Mesendoderm (in vitro differentiated cells): ENCODE measurements around the gene SEC23IP.

Experiments
- DNase-seq: peaks from one replicate; pipeline ENCODE4 v3.0.0; 2013
- H2AK5ac ChIP-seq: 2 replicates; pipeline ENCODE4 v1.6.1; 2013; ENCODE audit warnings: low read length, inconsistent platforms
- H2BK120ac ChIP-seq: 2 replicates; pipeline ENCODE4 v1.6.1; 2013; ENCODE audit warnings: low read depth, mild to moderate bottlenecking, low read length, moderate library complexity, mixed read lengths
- H2BK15ac ChIP-seq: replicated peaks from 2 replicates; pipeline ENCODE4 v1.6.1; 2013; ENCODE audit warnings: low read depth, mild to moderate bottlenecking, moderate library complexity
- H2BK5ac ChIP-seq: 2 replicates; pipeline ENCODE4 v1.6.1; 2013; ENCODE audit warnings: low read length, inconsistent platforms
- H3K18ac ChIP-seq: 2 replicates; pipeline ENCODE4 v1.6.1; 2013; ENCODE audit warnings: mild to moderate bottlenecking, low read length, mixed read lengths
- H3K23ac ChIP-seq: one replicate; pipeline ENCODE4 v1.6.1; 2013; ENCODE audit warnings: low read length
- H3K27ac ChIP-seq: 2 replicates; pipeline ENCODE4 v1.5.1; 2013; ENCODE audit warnings: low read depth, mild to moderate bottlenecking, inconsistent platforms, low read length, moderate library complexity
- H3K27me3 ChIP-seq: 2 replicates; pipeline ENCODE4 v1.6.1; 2013; ENCODE audit warnings: low read length, control low read depth, mild to moderate bottlenecking, inconsistent platforms; ENCODE audit not compliant: insufficient read depth, poor library complexity
- H3K36me3 ChIP-seq: 2 replicates; pipeline ENCODE4 v1.6.1; 2013; ENCODE audit warnings: low read length, inconsistent platforms; ENCODE audit not compliant: control insufficient read depth, insufficient read depth
- H3K4ac ChIP-seq: one replicate; pipeline ENCODE4 v1.6.1; 2013; ENCODE audit warnings: low read depth, mild to moderate bottlenecking, low read length, moderate library complexity
- H3K4me1 ChIP-seq: 2 replicates; pipeline ENCODE4 v1.6.1; 2013; ENCODE audit warnings: low read depth, low read length, inconsistent platforms; ENCODE audit not compliant: control insufficient read depth
- H3K4me2 ChIP-seq: 2 replicates; pipeline ENCODE4 v1.6.1; 2013; ENCODE audit warnings: low read length
- H3K4me3 ChIP-seq: 2 replicates; pipeline ENCODE4 v1.5.1; 2013; ENCODE audit warnings: mild to moderate bottlenecking, low read length
- H3K56ac ChIP-seq: one replicate; pipeline ENCODE4 v1.6.1; 2013; ENCODE audit warnings: low read length
- H3K79me1 ChIP-seq: 2 replicates; pipeline ENCODE4 v1.6.1; 2013; ENCODE audit warnings: low read length, inconsistent platforms
- H3K79me2 ChIP-seq: 2 replicates; pipeline ENCODE4 v1.6.1; 2013; ENCODE audit warnings: mild to moderate bottlenecking, low read length; ENCODE audit not compliant: control insufficient read depth, insufficient read depth
- H3K9ac ChIP-seq: 2 replicates; pipeline ENCODE4 v1.6.1; 2013; ENCODE audit warnings: low read length, inconsistent platforms
- H4K5ac ChIP-seq: one replicate; pipeline ENCODE4 v1.6.1; 2013; ENCODE audit warnings: low read length
- H4K8ac ChIP-seq: one replicate; pipeline ENCODE4 v1.6.1; 2013; ENCODE audit warnings: low read depth, mild to moderate bottlenecking, control low read depth, low read length, moderate library complexity
- WGBS: extraction: QIAGEN DNeasy Blood & Tissue Kit; methylation state at CpG from one replicate; pipeline ENCODE4 v1.1.7; 2013; ENCODE audit warnings: low lambda C conversion rate, missing lambda C conversion rate; ENCODE audit not compliant: insufficient coverage; ENCODE audit errors: extremely low coverage; 5-methylcytosine and 5-hydroxymethylcytosine counted together

SEC23IP gene

DNA sequence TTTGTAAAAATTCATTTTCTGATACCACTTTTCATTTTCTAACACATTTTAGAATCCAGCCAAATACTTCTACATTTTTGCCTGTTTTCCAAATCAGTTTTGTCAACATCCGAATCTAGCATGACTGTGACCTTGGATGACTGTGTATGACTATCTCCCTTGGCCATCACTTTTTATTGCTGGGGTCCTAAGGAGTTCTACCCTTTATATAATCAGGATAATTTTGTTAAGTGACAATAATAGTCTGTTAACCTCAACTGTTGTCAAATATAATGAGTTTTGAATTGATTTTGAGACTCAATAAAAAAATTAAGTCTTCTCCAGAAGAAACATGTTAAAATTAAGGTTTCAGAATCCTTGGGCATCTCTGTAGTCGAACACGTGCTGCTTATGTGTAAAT lies 53.3 kb downstream of the SEC23IP start:
- Histone ChIP-seq H3K4me1 (no peaks in the 10 kb centered on the region), H3K79me1 (no peaks in the 10 kb centered on the region), H2AK5ac (no peak overlapping the region), H3K27ac (no peak overlapping the region), H3K56ac (no peak overlapping the region), H2BK120ac (no peak overlapping the region), H3K4me2 (no peak overlapping the region), H3K9ac (no peak overlapping the region), H3K4me3 (no peak overlapping the region), H3K23ac (no peak overlapping the region), H2BK15ac (no peak overlapping the region), H3K79me2 (no peaks in the 10 kb centered on the region), H3K18ac (no peak overlapping the region), H4K5ac (no peak overlapping the region), H2BK5ac (no peak overlapping the region), H4K8ac (no peak overlapping the region), H3K4ac (no peak overlapping the region), H3K36me3 (peaks cover 5% of the 10 kb centered on the region), H3K27me3 (no peaks in the 10 kb centered on the region)
- DNase-seq: no peak
- no CpG with 5 or more reads among the region's 3 CpGs for WGBS

DNA sequence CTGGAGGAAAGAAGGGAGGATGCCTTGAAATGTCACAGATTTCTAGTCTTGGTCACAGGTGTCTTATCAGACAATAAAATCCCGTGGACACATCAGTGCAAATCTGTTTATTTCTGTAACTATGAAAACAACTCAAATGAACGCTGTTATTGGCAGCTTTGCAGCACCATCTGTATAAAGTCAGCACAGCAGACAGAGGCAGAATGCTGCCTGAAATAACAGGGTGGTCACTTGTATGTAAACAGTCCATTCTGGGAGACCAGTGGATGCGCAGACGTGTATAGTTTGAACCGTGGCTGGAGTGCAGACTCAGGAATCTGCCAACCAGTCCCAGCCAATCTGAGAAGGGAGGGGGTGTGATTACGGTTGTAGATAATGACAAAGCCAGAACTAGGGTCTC lies 54.8 kb downstream of the SEC23IP start:
- peaks cover 3% of the 10 kb centered on the region for H3K36me3 ChIP-seq
- no peak overlapping the region for H3K18ac ChIP-seq
- H3K4me1 ChIP-seq: no peaks in the 10 kb centered on the region
- H2BK120ac ChIP-seq: no peak overlapping the region
- no peak overlapping the region for H3K4ac ChIP-seq
- no peak overlapping the region for H2BK15ac ChIP-seq
- no peak overlapping the region for H4K8ac ChIP-seq
- no peak overlapping the region for H4K5ac ChIP-seq
- DNase-seq: no peak
- no peak overlapping the region for H2BK5ac ChIP-seq
- WGBS: no CpG with 5 or more reads among the region's 6 CpGs
- H3K4me2 ChIP-seq: no peak overlapping the region
- no peak overlapping the region for H3K27ac ChIP-seq
- no peak overlapping the region for H3K56ac ChIP-seq
- no peak overlapping the region for H3K23ac ChIP-seq
- H3K9ac ChIP-seq: no peak overlapping the region
- H3K79me1 ChIP-seq: no peaks in the 10 kb centered on the region
- H3K79me2 ChIP-seq: no peaks in the 10 kb centered on the region
- no peak overlapping the region for H3K4me3 ChIP-seq
- H2AK5ac ChIP-seq: no peak overlapping the region
- H3K27me3 ChIP-seq: no peaks in the 10 kb centered on the region

DNA sequence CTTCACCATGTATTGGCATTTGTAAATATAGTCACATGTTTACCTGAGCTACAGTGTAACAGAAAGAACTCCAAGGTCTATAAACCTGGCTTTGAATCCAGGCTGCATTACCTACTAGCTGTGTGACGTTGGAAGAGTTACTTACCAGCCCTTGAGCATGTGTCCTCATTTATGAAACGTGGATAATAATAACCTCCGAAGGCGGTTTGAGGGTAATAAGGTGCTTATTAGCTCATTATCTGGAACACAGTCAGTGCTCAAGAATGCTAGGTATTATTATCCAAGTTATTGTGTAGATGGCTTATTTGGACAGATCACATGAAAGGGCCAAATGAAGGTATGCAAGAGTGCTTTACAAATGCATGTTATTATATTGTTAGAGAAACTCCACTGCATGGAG lies 64.9 kb downstream of the SEC23IP start:
- H3K56ac ChIP-seq: no peak overlapping the region
- no peak overlapping the region for H3K27ac ChIP-seq
- no peak overlapping the region for H3K4ac ChIP-seq
- H3K4me1 ChIP-seq: no peaks in the 10 kb centered on the region
- H3K4me3 ChIP-seq: no peak overlapping the region
- no peaks in the 10 kb centered on the region for H3K79me1 ChIP-seq
- H3K36me3 ChIP-seq: no peaks in the 10 kb centered on the region
- H3K4me2 ChIP-seq: no peak overlapping the region
- H2BK120ac ChIP-seq: no peak overlapping the region
- no peak overlapping the region for H3K18ac ChIP-seq
- no CpG with 5 or more reads among the region's 4 CpGs for WGBS
- H3K9ac ChIP-seq: no peak overlapping the region
- no peak overlapping the region for H2BK15ac ChIP-seq
- H3K27me3 ChIP-seq: no peaks in the 10 kb centered on the region
- H4K5ac ChIP-seq: no peak overlapping the region
- no peak overlapping the region for H3K23ac ChIP-seq
- H4K8ac ChIP-seq: no peak overlapping the region
- H2BK5ac ChIP-seq: no peak overlapping the region
- no peak for DNase-seq
- H2AK5ac ChIP-seq: no peak overlapping the region
- H3K79me2 ChIP-seq: no peaks in the 10 kb centered on the region

DNA sequence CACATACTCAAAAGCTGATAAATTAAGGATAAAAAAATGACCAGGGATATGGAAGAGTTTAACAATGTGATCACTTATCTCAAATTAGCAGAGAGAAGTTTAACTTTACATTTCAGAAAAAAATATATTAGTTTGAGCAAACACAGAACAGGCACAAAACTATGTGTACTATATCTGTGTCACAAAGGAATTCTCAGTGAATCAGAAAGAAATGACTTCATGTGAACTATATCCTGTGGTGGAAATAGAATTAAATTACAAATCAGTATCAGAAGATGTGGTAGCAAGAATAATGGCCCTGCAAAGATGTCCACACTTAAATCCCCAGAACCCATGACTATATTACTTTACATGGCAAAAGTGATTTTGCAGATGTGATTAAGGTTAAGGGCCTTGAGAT lies 70.3 kb downstream of the SEC23IP start:
- H4K8ac ChIP-seq: no peak overlapping the region
- H2BK15ac ChIP-seq: no peak overlapping the region
- H3K23ac ChIP-seq: no peak overlapping the region
- no peaks in the 10 kb centered on the region for H3K27me3 ChIP-seq
- H3K18ac ChIP-seq: no peak overlapping the region
- no peak overlapping the region for H3K4ac ChIP-seq
- no peak overlapping the region for H3K56ac ChIP-seq
- no peak overlapping the region for H2AK5ac ChIP-seq
- no peaks in the 10 kb centered on the region for H3K36me3 ChIP-seq
- no peak overlapping the region for H3K4me3 ChIP-seq
- H3K9ac ChIP-seq: no peak overlapping the region
- no peak overlapping the region for H3K4me2 ChIP-seq
- no peak overlapping the region for H2BK120ac ChIP-seq
- H4K5ac ChIP-seq: no peak overlapping the region
- H3K27ac ChIP-seq: no peak overlapping the region
- no peaks in the 10 kb centered on the region for H3K79me2 ChIP-seq
- no peaks in the 10 kb centered on the region for H3K79me1 ChIP-seq
- no peaks in the 10 kb centered on the region for H3K4me1 ChIP-seq
- H2BK5ac ChIP-seq: no peak overlapping the region
- DNase-seq: no peak

DNA sequence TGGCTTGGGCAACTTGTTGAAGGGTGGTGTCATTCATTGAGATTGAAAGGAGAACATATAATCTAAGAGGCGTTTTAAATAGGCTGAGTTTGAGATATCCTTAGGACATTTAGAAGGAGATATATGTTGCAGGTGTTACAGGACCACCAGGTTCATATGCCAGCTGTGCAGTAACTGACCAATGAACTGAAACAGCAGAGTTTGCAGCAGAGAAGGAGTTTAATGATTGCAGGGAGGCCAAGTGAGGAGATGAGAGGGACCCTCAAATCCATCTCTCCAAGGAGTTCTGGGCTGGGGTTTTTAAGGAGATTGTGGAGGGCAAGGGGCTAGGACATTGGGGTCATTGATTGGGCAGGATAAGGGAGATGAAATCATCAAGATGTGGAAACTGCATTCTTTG lies 74.5 kb downstream of the SEC23IP start:
- Histone ChIP-seq H3K27me3 (no peaks in the 10 kb centered on the region), H2BK5ac (no peak overlapping the region), H3K9ac (no peak overlapping the region), H3K4ac (no peak overlapping the region), H3K36me3 (no peaks in the 10 kb centered on the region), H3K79me2 (no peaks in the 10 kb centered on the region), H3K4me1 (no peaks in the 10 kb centered on the region), H3K79me1 (no peaks in the 10 kb centered on the region), H3K56ac (no peak overlapping the region), H3K27ac (no peak overlapping the region), H2AK5ac (no peak overlapping the region), H3K18ac (no peak overlapping the region), H4K5ac (no peak overlapping the region), H2BK120ac (no peak overlapping the region), H3K4me3 (no peak overlapping the region), H3K4me2 (no peak overlapping the region), H4K8ac (no peak overlapping the region), H2BK15ac (no peak overlapping the region), H3K23ac (no peak overlapping the region)
- no CpG with 5 or more reads among the region's 1 CpG for WGBS
- no peak for DNase-seq

DNA sequence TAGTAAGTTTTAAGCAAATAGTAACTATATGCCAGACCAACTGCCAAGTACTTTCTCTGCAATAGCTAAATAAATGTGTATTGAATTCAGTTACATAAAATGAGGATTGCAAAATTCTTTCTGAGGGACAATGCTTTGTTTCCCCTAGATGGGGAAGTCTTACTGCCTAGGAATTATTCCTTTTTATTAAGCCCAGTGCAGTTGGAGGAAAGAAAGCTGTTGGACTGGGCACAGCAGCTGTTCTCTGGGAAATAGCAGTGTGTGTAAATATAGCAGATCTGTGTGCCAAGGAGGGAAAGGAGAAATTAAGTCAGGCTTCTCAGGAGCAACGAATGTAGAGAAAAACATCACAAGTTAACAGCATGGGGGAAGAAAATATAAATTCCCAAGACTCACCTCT lies 77.1 kb downstream of the SEC23IP start:
- Histone ChIP-seq H3K4me3 (no peak overlapping the region), H3K27ac (no peak overlapping the region), H4K8ac (no peak overlapping the region), H3K79me2 (no peaks in the 10 kb centered on the region), H2AK5ac (no peak overlapping the region), H3K4me2 (no peak overlapping the region), H3K4ac (no peak overlapping the region), H3K18ac (no peak overlapping the region), H3K23ac (no peak overlapping the region), H3K56ac (no peak overlapping the region), H3K9ac (no peak overlapping the region), H3K79me1 (no peaks in the 10 kb centered on the region), H3K4me1 (no peaks in the 10 kb centered on the region), H3K36me3 (no peaks in the 10 kb centered on the region), H2BK5ac (no peak overlapping the region), H3K27me3 (no peaks in the 10 kb centered on the region), H2BK15ac (no peak overlapping the region), H4K5ac (no peak overlapping the region), H2BK120ac (no peak overlapping the region)
- no CpG with 5 or more reads among the region's 1 CpG for WGBS
- no peak for DNase-seq
